Neural progenitor cell (in vitro differentiated cells): ENCODE data around the gene TLR9.

Experiments used
- EZH2 ChIP-seq: fragments of 200-600 bp; sonication (generic); IDR thresholded peaks from 2 replicates; pipeline ENCODE4 v1.6.1; 2017; ENCODE audit warnings: antibody characterized with exemption, mild to moderate bottlenecking, moderate library complexity
- TF ChIP-seq, protein P1 (sequence below): fragments of 200-600 bp; sonication (generic); IDR thresholded peaks from 2 replicates; pipeline ENCODE4 v1.5.1; 2017; ENCODE audit warnings: antibody characterized with exemption, mild to moderate bottlenecking

DNA sequence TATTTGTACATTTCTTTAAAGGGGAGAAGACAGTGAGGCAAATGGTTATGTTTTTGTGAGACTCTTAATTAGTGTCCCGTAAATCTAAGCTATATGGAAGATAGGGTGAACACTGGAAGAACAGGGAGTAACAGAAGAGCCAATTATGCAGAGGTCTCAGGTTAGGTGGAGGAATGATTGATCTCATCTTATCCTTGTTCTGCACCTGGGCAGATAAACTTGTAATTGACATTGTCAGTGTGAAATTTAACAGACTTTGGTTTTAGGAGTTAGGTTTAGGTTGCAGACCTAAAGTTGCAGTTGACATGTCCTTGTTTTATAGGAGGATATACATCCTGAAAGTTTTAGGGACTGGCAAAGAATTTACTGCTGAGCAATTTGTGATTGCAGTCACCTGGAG, 16.6 kb upstream of the TLR9 start:
- TF ChIP-seq, protein P1, sequence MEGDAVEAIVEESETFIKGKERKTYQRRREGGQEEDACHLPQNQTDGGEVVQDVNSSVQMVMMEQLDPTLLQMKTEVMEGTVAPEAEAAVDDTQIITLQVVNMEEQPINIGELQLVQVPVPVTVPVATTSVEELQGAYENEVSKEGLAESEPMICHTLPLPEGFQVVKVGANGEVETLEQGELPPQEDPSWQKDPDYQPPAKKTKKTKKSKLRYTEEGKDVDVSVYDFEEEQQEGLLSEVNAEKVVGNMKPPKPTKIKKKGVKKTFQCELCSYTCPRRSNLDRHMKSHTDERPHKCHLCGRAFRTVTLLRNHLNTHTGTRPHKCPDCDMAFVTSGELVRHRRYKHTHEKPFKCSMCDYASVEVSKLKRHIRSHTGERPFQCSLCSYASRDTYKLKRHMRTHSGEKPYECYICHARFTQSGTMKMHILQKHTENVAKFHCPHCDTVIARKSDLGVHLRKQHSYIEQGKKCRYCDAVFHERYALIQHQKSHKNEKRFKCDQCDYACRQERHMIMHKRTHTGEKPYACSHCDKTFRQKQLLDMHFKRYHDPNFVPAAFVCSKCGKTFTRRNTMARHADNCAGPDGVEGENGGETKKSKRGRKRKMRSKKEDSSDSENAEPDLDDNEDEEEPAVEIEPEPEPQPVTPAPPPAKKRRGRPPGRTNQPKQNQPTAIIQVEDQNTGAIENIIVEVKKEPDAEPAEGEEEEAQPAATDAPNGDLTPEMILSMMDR = no peak
- TF ChIP-seq EZH2 = no peak
